HG02884 (cell line): ENCODE results near the gene OR11A1.

ENCODE experiments used
- ATAC-seq: cut with Tn5 transposase; IDR thresholded peaks from one replicate; pipeline ENCODE4 v1.9.1; 2021; ENCODE audit warnings: mild to moderate bottlenecking, moderate library complexity; ENCODE audit not compliant: unreplicated experiment

OR11A1 gene

GRCh38 chr6:29456971-29457370 is at the start of gene OR11A1, which contains the start of gene OR2H1:
Gene OR11A1 (minus strand): TSS chr6:29457071. CDS start chr6:29427641, 29,430 bp downstream.
Gene OR2H1 (plus strand): TSS chr6:29457155. CDS start chr6:29461770, 4,615 bp downstream.
- no peak for ATAC-seq

- ATAC-seq, result no peak
Observed at GRCh38 chr6:29506446-29507067, 49.7 kb upstream of the OR11A1 start.

- no peak for ATAC-seq
Observed at GRCh38 chr6:29505808-29506207, 48.9 kb upstream of the OR11A1 start.

GRCh38 chr6:29504961-29505360 is 48.1 kb upstream of the OR11A1 start:
- no peak for ATAC-seq

GRCh38 chr6:29502597-29502996 is 45.7 kb upstream of the OR11A1 start:
- no peak for ATAC-seq

- ATAC-seq, result no peak
Observed at GRCh38 chr6:29502181-29502580, 45.3 kb upstream of the OR11A1 start.

- ATAC-seq, result no peak
Observed at GRCh38 chr6:29501106-29501505, 44.2 kb upstream of the OR11A1 start.

- no peak for ATAC-seq
Observed at GRCh38 chr6:29500594-29500993, 43.7 kb upstream of the OR11A1 start.

- ATAC-seq, result no peak
Observed at GRCh38 chr6:29499704-29500103, 42.8 kb upstream of the OR11A1 start.

- ATAC-seq, result no peak
Observed at GRCh38 chr6:29496961-29497360, 40.1 kb upstream of the OR11A1 start.

GRCh38 chr6:29495571-29495970 is 38.7 kb upstream of the OR11A1 start:
- no peak for ATAC-seq

GRCh38 chr6:29494131-29494530 is 37.3 kb upstream of the OR11A1 start:
- ATAC-seq, result no peak

- no peak for ATAC-seq
Observed at GRCh38 chr6:29493261-29493660, 36.4 kb upstream of the OR11A1 start.

- ATAC-seq, result no peak
Observed at GRCh38 chr6:29491574-29491973, 34.7 kb upstream of the OR11A1 start.

GRCh38 chr6:29490552-29490951 is 33.7 kb upstream of the OR11A1 start:
- no peak for ATAC-seq

GRCh38 chr6:29490055-29490454 is 33.2 kb upstream of the OR11A1 start:
- ATAC-seq, result no peak

GRCh38 chr6:29489286-29489685 is 32.4 kb upstream of the OR11A1 start:
- no peak for ATAC-seq

- no peak for ATAC-seq
Observed at GRCh38 chr6:29488874-29489273, 32.0 kb upstream of the OR11A1 start.

- ATAC-seq, result no peak
Observed at GRCh38 chr6:29487660-29488059, 30.8 kb upstream of the OR11A1 start, which contains the start of gene MAS1L. Gene MAS1L (minus strand): TSS chr6:29487956. CDS start chr6:29487902, 54 bp downstream.

- ATAC-seq, result no peak
Observed at GRCh38 chr6:29487131-29487530, 30.3 kb upstream of the OR11A1 start.

- ATAC-seq, result no peak
Observed at GRCh38 chr6:29486577-29486976, 29.7 kb upstream of the OR11A1 start.

- no peak for ATAC-seq
Observed at GRCh38 chr6:29483735-29484134, 26.9 kb upstream of the OR11A1 start.

GRCh38 chr6:29483186-29483585 is 26.3 kb upstream of the OR11A1 start:
- no peak for ATAC-seq
